Liver (tissue), 9 donors: ENCODE results near the gene STX19. TPM values are rescaled to one million over a fixed set of nuclear protein-coding genes. Genes with fewer than 3 reads are reported as not detected.

Experiments
- DNase-seq: peaks from one replicate; pipeline ENCODE4 v3.0.0-alpha.2; 2017; ENCODE audit warnings: low spot score
- H3K27ac ChIP-seq, 2 donors: one replicate each; pipeline ENCODE4 v1.7.0; 2013; ENCODE audit warnings: inconsistent platforms in 2 of 2, low read length in 2 of 2, control low read depth in 1 of 2, low read depth in 1 of 2, mild to moderate bottlenecking in 1 of 2
- H3K27me3 ChIP-seq, 4 donors: one replicate each; pipeline versions ENCODE4 v1.6.1 to v1.7.0; 2013; ENCODE audit warnings: low read length in 3 of 4, inconsistent platforms in 1 of 4, mild to moderate bottlenecking in 1 of 4, moderate library complexity in 1 of 4; ENCODE audit not compliant: control insufficient read depth in 4 of 4, insufficient read depth in 4 of 4
- H3K36me3 ChIP-seq, 4 donors: one replicate each; pipeline versions ENCODE4 v1.6.1 to v1.7.0; 2013; ENCODE audit warnings: low read length in 3 of 4, mild to moderate bottlenecking in 3 of 4, low read depth in 1 of 4, moderate library complexity in 1 of 4; ENCODE audit not compliant: control insufficient read depth in 4 of 4, insufficient read depth in 3 of 4
- H3K4me1 ChIP-seq, 4 donors: one replicate each; pipeline versions ENCODE4 v1.6.1 to v1.7.0; 2013; ENCODE audit warnings: low read length in 3 of 4, mild to moderate bottlenecking in 3 of 4, moderate library complexity in 1 of 4; ENCODE audit not compliant: control insufficient read depth in 4 of 4, insufficient read depth in 4 of 4
- H3K4me3 ChIP-seq, 3 donors: one replicate each; pipeline versions ENCODE4 v1.6.1 to v1.7.0; 2013; ENCODE audit warnings: low read length in 3 of 3, control low read depth in 1 of 3, low read depth in 1 of 3, mild to moderate bottlenecking in 1 of 3
- H3K9ac ChIP-seq, 2 donors: one replicate each; pipeline ENCODE4 v1.7.0; 2013; ENCODE audit warnings: low read length in 2 of 2, mild to moderate bottlenecking in 2 of 2, moderate library complexity in 2 of 2, control low read depth in 1 of 2, low read depth in 1 of 2
- H3K9me3 ChIP-seq, 4 donors: one replicate each; pipeline versions ENCODE4 v1.6.1 to v1.7.0; 2013; ENCODE audit warnings: low read length in 3 of 4; ENCODE audit not compliant: control insufficient read depth in 4 of 4
- EGR1 ChIP-seq, 2 donors: IDR thresholded peaks; 2 replicates each; pipeline ENCODE4 v1.6.1; 2016 to 2018; ENCODE audit warnings: antibody characterized with exemption in 2 of 2, low read depth in 2 of 2
- FOXA1 ChIP-seq: IDR thresholded peaks from 2 replicates; pipeline ENCODE4 v1.6.1; 2016; ENCODE audit warnings: antibody characterized with exemption
- FOXA2 ChIP-seq: IDR thresholded peaks from 2 replicates; pipeline ENCODE4 v1.6.1; 2016; ENCODE audit warnings: antibody characterized with exemption
- GABPA ChIP-seq, 2 donors: IDR thresholded peaks in 1 of 2; conservative IDR thresholded peaks in 1 of 2; 2 replicates each; pipeline ENCODE4 v1.6.1; 2016; ENCODE audit warnings: antibody characterized with exemption in 2 of 2, mild to moderate bottlenecking in 1 of 2, moderate library complexity in 1 of 2
- HNF4A ChIP-seq, 2 donors: conservative IDR thresholded peaks; 2 replicates each; pipeline ENCODE4 v1.6.1; 2016; ENCODE audit warnings: antibody characterized with exemption in 2 of 2, mild to moderate bottlenecking in 2 of 2
- JUND ChIP-seq, 2 donors: IDR thresholded peaks; 2 replicates each; pipeline ENCODE4 v1.6.1; 2016; ENCODE audit warnings: antibody characterized with exemption in 2 of 2
- NR2F2 ChIP-seq: IDR thresholded peaks from 2 replicates; pipeline ENCODE4 v1.6.1; 2016; ENCODE audit warnings: antibody characterized with exemption
- RAD21 ChIP-seq, 2 donors: IDR thresholded peaks; 2 replicates each; pipeline ENCODE4 v1.6.1; 2016; ENCODE audit warnings: antibody characterized with exemption in 2 of 2, mild to moderate bottlenecking in 2 of 2
- RXRA ChIP-seq, 2 donors: IDR thresholded peaks; 2 replicates each; pipeline ENCODE4 v1.6.1; 2017 to 2018; ENCODE audit warnings: antibody characterized with exemption in 2 of 2, mild to moderate bottlenecking in 1 of 2
- SP1 ChIP-seq: IDR thresholded peaks from 2 replicates; pipeline ENCODE4 v1.6.1; 2018; ENCODE audit warnings: antibody characterized with exemption, mild to moderate bottlenecking
- TAF1 ChIP-seq: conservative IDR thresholded peaks from 2 replicates; pipeline ENCODE4 v1.6.1; 2016; ENCODE audit warnings: antibody characterized with exemption, mild to moderate bottlenecking
- YY1 ChIP-seq: IDR thresholded peaks from 2 replicates; pipeline ENCODE4 v1.6.1; 2016; ENCODE audit warnings: antibody characterized with exemption, mild to moderate bottlenecking
- WGBS: extraction: QIAGEN DNeasy Blood & Tissue Kit; methylation state at CpG from one replicate; pipeline ENCODE4 v1.1.7; 2013; 5-methylcytosine and 5-hydroxymethylcytosine counted together
- polyA plus RNA-seq, 2 donors: library from polyadenylated mRNA; stranded (reverse) in 1 of 2; unstranded in 1 of 2; fragments of 200-250 nt in 1 of 2; fragments of >200 nt in 1 of 2; fragmentation: Nextera tagmentation in 1 of 2; extraction: Ambion mirVana in 1 of 2; gene quantifications; one replicate each; pipeline versions ENCODE4 v1.2.1 to v1.2.3, GENCODE V29; 2013 to 2015
- total RNA-seq, 2 donors: library from RNA; depleted of rRNA; stranded (reverse); fragments of >200 nt; gene quantifications; one replicate each; pipeline ENCODE4 v1.2.3, GENCODE V29; 2014
- TF ChIP-seq, protein P1 (sequence below): fragments of 150-350 bp; IDR thresholded peaks from 2 replicates; pipeline ENCODE4 v1.5.1; 2017; ENCODE audit warnings: improper control_type of control experiment, low read depth, low read length; ENCODE audit not compliant: missing input control
- TF ChIP-seq, protein P2 (sequence below): IDR thresholded peaks from 2 replicates; pipeline ENCODE4 v1.6.1; 2016; ENCODE audit warnings: antibody characterized with exemption
- TF ChIP-seq, protein P3 (sequence below): IDR thresholded peaks from 2 replicates; pipeline ENCODE4 v1.6.1; 2016; ENCODE audit warnings: antibody characterized with exemption, mild to moderate bottlenecking
- TF ChIP-seq, protein P4 (sequence below): IDR thresholded peaks from 2 replicates; pipeline ENCODE4 v1.6.1; 2016; ENCODE audit warnings: antibody characterized with exemption
- TF ChIP-seq, protein P5 (sequence below): IDR thresholded peaks from 2 replicates; pipeline ENCODE4 v1.6.1; 2016; ENCODE audit warnings: antibody characterized with exemption
- donor health status: healthy.
- donor health status: healthy.
- donor health status: healthy.
- donor health status: healthy.
- donor health status: healthy.

The STX19 gene
- total and polyA plus RNA-seq, 4 donors, result 0.18 TPM; not detected in 3

DNA sequence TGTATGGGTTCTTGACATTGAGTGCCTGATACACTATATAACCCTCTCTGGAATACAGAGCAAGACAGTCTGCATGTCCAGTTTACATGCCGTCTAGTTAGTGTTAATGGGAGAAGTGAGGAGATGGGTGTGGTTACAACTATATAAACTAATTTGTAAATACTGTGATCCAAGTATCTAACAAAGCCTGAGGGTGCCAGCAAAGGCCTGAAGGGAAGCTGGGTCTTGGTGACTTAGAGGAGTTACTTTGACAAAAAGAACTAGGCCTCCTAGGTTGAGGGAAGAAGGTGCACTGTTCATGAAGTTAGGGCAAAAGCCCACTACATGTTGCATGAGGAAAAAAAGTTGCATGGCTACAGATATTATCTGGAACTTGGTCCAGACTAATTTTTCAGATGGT, 36.7 kb upstream of the STX19 start:
- TF ChIP-seq, protein P1, sequence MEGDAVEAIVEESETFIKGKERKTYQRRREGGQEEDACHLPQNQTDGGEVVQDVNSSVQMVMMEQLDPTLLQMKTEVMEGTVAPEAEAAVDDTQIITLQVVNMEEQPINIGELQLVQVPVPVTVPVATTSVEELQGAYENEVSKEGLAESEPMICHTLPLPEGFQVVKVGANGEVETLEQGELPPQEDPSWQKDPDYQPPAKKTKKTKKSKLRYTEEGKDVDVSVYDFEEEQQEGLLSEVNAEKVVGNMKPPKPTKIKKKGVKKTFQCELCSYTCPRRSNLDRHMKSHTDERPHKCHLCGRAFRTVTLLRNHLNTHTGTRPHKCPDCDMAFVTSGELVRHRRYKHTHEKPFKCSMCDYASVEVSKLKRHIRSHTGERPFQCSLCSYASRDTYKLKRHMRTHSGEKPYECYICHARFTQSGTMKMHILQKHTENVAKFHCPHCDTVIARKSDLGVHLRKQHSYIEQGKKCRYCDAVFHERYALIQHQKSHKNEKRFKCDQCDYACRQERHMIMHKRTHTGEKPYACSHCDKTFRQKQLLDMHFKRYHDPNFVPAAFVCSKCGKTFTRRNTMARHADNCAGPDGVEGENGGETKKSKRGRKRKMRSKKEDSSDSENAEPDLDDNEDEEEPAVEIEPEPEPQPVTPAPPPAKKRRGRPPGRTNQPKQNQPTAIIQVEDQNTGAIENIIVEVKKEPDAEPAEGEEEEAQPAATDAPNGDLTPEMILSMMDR, result no peak
- no peak for TF ChIP-seq EGR1 (IDR thresholded peaks at IDR 0.05; ENCODE audit: low read depth in 2 of 2)
- no peak for TF ChIP-seq RXRA (IDR thresholded peaks at IDR 0.05)
- TF ChIP-seq, protein P2, sequence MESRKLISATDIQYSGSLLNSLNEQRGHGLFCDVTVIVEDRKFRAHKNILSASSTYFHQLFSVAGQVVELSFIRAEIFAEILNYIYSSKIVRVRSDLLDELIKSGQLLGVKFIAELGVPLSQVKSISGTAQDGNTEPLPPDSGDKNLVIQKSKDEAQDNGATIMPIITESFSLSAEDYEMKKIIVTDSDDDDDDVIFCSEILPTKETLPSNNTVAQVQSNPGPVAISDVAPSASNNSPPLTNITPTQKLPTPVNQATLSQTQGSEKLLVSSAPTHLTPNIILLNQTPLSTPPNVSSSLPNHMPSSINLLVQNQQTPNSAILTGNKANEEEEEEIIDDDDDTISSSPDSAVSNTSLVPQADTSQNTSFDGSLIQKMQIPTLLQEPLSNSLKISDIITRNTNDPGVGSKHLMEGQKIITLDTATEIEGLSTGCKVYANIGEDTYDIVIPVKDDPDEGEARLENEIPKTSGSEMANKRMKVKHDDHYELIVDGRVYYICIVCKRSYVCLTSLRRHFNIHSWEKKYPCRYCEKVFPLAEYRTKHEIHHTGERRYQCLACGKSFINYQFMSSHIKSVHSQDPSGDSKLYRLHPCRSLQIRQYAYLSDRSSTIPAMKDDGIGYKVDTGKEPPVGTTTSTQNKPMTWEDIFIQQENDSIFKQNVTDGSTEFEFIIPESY, result no peak
- TF ChIP-seq, protein P3, sequence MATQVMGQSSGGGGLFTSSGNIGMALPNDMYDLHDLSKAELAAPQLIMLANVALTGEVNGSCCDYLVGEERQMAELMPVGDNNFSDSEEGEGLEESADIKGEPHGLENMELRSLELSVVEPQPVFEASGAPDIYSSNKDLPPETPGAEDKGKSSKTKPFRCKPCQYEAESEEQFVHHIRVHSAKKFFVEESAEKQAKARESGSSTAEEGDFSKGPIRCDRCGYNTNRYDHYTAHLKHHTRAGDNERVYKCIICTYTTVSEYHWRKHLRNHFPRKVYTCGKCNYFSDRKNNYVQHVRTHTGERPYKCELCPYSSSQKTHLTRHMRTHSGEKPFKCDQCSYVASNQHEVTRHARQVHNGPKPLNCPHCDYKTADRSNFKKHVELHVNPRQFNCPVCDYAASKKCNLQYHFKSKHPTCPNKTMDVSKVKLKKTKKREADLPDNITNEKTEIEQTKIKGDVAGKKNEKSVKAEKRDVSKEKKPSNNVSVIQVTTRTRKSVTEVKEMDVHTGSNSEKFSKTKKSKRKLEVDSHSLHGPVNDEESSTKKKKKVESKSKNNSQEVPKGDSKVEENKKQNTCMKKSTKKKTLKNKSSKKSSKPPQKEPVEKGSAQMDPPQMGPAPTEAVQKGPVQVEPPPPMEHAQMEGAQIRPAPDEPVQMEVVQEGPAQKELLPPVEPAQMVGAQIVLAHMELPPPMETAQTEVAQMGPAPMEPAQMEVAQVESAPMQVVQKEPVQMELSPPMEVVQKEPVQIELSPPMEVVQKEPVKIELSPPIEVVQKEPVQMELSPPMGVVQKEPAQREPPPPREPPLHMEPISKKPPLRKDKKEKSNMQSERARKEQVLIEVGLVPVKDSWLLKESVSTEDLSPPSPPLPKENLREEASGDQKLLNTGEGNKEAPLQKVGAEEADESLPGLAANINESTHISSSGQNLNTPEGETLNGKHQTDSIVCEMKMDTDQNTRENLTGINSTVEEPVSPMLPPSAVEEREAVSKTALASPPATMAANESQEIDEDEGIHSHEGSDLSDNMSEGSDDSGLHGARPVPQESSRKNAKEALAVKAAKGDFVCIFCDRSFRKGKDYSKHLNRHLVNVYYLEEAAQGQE, result no peak
- no peak for TF ChIP-seq FOXA1
- no peak for TF ChIP-seq YY1
- TF ChIP-seq, protein P4, sequence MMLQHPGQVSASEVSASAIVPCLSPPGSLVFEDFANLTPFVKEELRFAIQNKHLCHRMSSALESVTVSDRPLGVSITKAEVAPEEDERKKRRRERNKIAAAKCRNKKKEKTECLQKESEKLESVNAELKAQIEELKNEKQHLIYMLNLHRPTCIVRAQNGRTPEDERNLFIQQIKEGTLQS, result no peak
- TF ChIP-seq HNF4A (conservative IDR thresholded peaks at IDR 0.05), result no peak
- no peak for TF ChIP-seq SP1
- TF ChIP-seq, protein P5, sequence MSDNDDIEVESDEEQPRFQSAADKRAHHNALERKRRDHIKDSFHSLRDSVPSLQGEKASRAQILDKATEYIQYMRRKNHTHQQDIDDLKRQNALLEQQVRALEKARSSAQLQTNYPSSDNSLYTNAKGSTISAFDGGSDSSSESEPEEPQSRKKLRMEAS, result no peak
- TF ChIP-seq FOXA2, result no peak
- TF ChIP-seq RAD21 (IDR thresholded peaks at IDR 0.05), result no peak
- no peak for TF ChIP-seq JUND (IDR thresholded peaks at IDR 0.05)
- no peak for TF ChIP-seq NR2F2
- no peak for TF ChIP-seq TAF1
- TF ChIP-seq GABPA (IDR thresholded peaks at IDR 0.05 in 1 of 2, conservative IDR thresholded peaks at IDR 0.05 in 1 of 2), result no peak
- no peak for DNase-seq
- no peaks in the 10 kb centered on the region for H3K27me3 ChIP-seq
- 82% methylated on average over 1 of the region's 1 CpG for WGBS
- H3K9ac ChIP-seq, result no peak overlapping the region
- no peak overlapping the region for H3K27ac ChIP-seq
- H3K9me3 ChIP-seq, result no peaks in the 10 kb centered on the region
- H3K36me3 ChIP-seq, result peaks cover 3 to 6% (median 3%) of the 10 kb centered on the region in 4 donors
- peaks cover 0 to 22% (median 13%) of the 10 kb centered on the region in 4 donors for H3K4me1 ChIP-seq
- H3K4me3 ChIP-seq, result no peak overlapping the region
